Sciatic nerve (tissue), 2 donors: Measurements from ENCODE around the gene TICAM2. TPM values are rescaled to one million over a fixed set of nuclear protein-coding genes. Genes with fewer than 3 reads are reported as not detected.

ENCODE experiments used
- ATAC-seq: fragments of 200-7000 bp; cut with Tn5 transposase; one replicate; pipeline ENCODE4 v1.9.1; 2020; ENCODE audit warnings: mild to moderate bottlenecking, moderate library complexity
- DNase-seq: peaks from one replicate; pipeline ENCODE4 v3.0.0-alpha.2; 2020; ENCODE audit warnings: low spot score
- intact Hi-C: fragments of 100-400 bp; cut with DNase I; formaldehyde crosslinking; loops from one replicate; pipeline ENCODE4 v1.14.2; 2022
- total RNA-seq: library from RNA; stranded (reverse); fragmentation: NEBNext Ultra II Directional; extraction: Animal tissue kit (Norgen Biotek cat#: 25700); gene quantifications from one replicate; pipeline ENCODE4 v1.2.1, GENCODE V29; 2021
- donor health status: DM: no; HTN: no; CAD: no.
- donor health status: DM: no; HTN: no; CAD: no.

The TICAM2 gene
- total RNA-seq, 1 donor from 2014 or later, result 5.9 TPM

DNA sequence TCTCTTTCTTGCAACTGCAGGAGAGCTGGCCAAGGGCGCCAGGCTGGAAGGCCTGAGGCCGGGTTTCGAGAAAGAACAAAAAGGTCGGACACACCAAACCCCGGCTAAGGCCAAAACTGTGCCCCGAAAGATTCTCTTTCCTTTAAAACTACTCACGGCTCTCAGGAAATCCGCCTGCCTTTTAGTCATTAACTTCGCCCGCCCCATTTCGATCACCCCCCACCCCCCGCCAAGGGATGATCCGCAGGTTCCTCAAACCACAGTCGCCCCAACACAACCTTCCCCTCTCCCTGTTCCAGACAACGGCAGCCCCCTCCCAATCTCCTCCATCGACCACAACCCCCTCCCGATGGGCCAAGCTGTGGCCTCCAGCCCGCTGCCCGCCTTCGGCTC is 58.2 kb downstream of the TICAM2 start:
- DNase-seq (no peak), ATAC-seq (peak; percentile 35)
- intact Hi-C loops, result no loop called here

DNA sequence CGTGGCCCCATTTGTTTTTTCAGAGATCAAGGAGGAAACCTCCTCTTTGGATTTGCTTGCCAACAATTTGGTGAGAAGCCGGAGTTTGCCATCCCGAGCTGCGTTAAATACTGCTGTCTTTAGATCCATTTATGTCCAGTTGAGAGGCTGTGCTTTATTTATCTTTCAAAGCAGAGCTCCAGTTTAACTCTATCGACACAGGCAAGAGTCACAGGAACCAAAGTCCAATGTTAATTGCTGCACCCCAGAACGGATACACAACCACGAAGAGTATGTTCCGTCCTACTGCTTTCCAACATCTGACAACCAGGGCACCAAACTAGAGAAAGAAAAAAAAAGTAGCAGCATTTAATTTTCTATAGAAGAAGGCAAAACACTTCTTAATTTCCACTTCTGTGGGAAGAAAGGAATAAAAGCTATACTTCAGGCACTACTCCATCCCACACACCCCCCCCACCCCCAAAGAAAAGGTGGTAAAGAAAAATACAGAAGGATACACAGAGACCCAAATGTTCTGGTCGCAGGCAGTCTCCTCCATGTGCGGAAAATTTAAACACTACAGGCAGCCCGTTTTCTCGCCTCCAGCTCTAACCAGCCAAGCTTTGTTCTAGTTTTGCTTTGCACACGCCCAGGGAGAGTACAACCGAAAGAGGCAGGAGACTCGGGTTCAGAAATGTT is 58.8 kb downstream of the TICAM2 start:
- no peak for DNase-seq
- ATAC-seq, result peak; percentile 59
- intact Hi-C loops, result no loop called here

DNA sequence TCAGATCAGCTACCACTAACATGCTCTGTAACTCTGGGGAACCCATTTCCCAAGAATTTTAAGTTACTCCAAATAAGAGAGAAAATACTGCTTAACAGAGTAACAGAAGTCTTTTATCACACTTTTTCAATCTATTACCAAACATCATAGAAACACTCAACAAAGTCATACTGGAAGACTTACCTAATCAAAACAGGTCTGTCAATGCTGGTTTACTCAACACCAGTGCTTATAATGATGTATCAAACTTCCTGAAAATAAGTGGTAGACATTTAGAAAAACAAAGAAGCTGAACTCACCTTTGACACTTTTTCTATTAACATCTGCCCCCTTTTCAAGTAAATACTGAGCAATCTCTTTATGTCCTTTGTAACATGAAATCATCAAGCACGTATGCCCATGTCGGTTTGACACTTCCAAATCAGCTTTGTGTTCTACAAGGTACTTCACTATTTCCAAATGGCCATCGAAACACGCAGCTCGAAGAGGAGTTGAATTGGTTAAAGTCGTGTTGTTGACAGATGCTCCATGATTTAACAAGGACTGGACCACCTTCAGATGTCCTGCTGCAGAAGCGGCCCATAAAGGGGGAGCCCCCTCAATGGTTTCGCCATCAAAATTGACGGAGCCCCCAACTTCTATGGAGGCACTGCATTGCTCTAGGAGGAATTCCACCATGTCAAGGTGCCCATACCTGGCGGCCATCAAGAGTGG is 59.5 kb downstream of the TICAM2 start:
- no peak for DNase-seq
- ATAC-seq, result no peak
- intact Hi-C loops, result no loop called here

DNA sequence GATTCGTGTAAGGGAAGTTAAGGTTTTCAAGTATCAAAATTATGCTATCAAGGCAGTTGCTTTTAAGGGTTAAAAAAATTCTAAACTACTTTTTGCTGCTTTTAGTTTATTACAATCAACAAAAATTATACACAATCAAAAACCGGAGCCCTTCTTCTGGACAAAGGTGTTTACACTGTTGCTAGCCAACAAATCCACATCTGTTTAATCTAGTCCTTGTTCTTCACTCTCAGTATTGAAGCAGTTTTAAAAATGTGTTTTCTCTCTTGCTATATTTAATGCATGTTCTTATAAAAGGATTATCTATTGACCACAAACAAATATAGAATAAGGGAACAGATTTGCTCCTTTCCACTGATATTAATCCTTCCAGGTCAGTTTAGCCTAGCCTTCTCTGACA is 60.2 kb downstream of the TICAM2 start:
- ATAC-seq (no peak), DNase-seq (no peak)
- intact Hi-C loops, result no loop called here

DNA sequence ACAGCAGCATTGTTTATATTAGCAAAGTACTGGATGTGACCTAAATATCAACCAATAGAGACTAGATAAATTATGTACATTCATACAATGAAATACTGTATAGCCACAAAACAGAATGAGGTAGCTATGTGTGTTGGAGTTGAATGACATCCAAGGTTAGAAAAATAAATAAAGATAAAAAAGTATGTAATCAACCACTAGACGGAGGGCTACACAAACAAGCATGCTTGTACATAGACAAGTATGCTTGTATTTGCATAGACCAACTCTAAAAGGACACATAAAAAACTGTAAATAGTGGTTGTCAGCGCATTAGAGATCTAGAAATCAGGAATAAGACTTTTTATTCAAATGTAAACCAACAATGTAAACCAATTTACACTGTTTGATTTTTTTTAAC is 60.7 kb downstream of the TICAM2 start:
- ATAC-seq, result no peak
- DNase-seq, result no peak
- intact Hi-C loops, result no loop called here

DNA sequence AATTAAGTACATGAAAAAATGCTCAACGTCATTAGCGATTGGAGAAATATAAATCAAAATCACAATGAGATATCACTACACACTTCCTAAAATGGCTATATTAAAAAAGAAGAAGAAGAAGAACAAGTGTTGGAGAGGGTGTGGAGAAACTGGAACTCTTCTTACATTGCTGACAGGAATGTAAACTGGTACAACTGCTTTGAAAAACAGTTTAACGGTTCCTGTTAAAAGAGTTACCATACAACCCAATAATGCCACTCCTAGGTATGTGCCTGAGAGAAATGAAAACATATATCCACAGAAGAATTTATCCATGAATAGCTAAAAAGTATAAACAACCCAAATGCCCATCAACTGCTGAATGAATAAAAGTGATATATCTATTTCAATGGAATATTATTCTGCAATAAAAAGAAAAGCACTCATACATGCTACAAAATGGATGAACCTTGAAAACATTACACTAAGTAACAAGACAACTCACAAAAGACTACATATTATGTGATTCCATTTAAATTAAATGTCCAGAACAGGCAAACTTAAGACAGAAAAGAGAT is 66.7 kb downstream of the TICAM2 start:
- intact Hi-C loops, result no loop called here
- no peak for ATAC-seq
- DNase-seq, result no peak

DNA sequence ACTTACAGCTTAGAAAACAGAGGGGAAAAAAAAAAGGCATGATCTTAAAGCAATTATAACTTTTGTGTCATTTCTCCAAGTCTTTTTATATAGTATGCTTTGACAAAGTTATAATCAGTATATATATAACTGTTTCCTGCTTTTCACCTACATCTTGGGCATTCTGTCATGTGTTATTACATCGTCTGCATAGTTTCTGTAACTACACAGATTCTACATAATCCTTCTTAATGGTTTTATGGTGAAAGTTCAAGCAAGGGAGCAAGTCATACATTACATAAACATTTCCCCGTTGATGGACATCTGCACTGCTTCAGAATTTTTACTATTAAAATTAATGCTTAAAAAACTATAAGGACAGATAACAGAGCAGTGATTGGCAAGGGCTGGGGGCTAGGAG is 69.8 kb downstream of the TICAM2 start:
- DNase-seq (no peak), ATAC-seq (no peak)
- intact Hi-C loops, result no loop called here

DNA sequence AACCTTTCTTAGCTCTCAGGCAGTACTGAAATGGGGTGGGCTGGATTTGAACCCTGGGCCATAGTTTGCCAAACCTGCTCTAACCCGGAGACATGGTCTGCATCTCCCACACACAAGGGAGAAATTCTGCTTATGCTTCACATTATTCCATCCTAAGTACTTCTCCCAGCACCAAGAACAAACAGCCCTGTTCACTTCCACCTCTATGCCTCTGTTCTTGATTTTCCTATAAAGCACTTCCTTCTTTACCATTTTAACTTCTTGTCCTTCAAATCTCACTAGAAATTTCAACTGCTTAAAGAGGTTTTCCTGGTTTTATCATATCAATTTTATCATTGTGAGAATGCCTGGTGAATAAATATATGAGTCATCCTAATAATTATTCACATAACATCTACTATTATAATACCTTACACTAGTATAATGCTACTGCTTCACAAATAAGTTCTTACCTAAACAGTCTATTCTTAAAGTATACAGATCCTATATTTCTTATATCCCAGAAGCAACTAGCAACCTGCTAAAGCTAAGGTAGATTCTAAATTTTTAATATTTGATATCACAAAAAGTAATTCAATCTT is 70.4 kb downstream of the TICAM2 start:
- ATAC-seq (no peak), DNase-seq (no peak)
- intact Hi-C loops, result no loop called here

DNA sequence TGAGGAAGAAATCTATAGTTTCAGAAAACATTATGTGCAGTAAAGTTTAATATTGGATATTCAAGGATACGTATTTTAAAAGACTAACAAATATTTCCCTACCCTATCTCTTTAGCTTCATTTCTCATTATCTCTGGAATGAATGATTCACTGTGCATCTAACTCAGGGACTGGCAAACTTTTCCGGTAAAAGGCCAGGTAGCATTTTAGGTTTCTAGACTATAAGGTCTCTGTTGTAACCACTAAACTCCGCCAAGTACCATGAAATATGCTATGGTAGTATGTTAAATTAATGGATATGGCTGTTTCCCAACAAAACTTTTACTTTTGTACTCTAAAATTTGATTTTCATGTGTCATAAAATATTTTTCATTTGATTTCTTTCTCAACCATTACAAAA is 70.9 kb downstream of the TICAM2 start:
- intact Hi-C loops, result no loop called here
- ATAC-seq, result no peak
- DNase-seq, result no peak

DNA sequence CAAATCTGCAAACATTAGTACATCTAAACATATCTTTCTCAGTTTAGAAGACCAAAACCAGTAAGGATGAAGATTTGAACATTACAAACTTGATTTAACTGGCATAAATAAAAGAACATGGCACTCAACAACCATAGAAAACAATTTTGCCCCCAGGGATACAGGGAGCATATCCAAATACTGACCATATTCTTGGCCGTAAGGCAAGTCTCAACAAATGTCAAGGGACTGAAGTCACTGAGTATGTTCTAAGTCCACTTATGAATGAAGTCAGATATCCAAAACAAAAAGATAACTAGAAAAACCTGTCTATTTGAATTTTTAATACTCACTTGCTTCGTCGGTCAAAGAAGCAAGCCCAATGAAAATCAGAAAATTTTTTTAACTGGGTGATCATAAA is 71.9 kb downstream of the TICAM2 start:
- peak; percentile 57 for ATAC-seq
- no peak for DNase-seq
- intact Hi-C loops, result no loop called here

Other genes starting within 250 kb of the TICAM2 start
- 20.7 TPM for gene FEM1C, start 57.7 kb downstream of the TICAM2 start, total RNA-seq
- gene TMED7, start 23.6 kb upstream of the TICAM2 start, total RNA-seq, result 72.5 TPM
- 72.8 TPM for gene CDO1, start 214.2 kb upstream of the TICAM2 start, total RNA-seq
- 44.6 TPM for gene ATG12, start 239.1 kb upstream of the TICAM2 start, total RNA-seq
- 106 TPM for gene AP3S1, start 239.5 kb upstream of the TICAM2 start, total RNA-seq